Left lobe of liver (tissue), 2 donors: ENCODE measurements around the gene RNF123. TPM values are rescaled to one million over a fixed set of nuclear protein-coding genes. Genes with fewer than 3 reads are reported as not detected.

Experiments used
- ATAC-seq: fragments of 200-7000 bp; cut with Tn5 transposase; one replicate; pipeline ENCODE4 v1.9.1; 2020; ENCODE audit warnings: mild to moderate bottlenecking, moderate library complexity
- DNase-seq: peaks from one replicate; pipeline ENCODE4 v3.0.0-alpha.2; 2020; ENCODE audit warnings: low spot score
- total RNA-seq: library from RNA; stranded (reverse); gene quantifications from one replicate; pipeline ENCODE4 v1.2.1, GENCODE V29; 2021
- donor health status: DM: no; HTN: no; CAD: no; lungs with moderate emphysema.
- donor health status: DM: no; HTN: yes; CAD: no.

RNF123 gene
- total RNA-seq, 1 donor from 2014 or later, result 59.4 TPM

DNA sequence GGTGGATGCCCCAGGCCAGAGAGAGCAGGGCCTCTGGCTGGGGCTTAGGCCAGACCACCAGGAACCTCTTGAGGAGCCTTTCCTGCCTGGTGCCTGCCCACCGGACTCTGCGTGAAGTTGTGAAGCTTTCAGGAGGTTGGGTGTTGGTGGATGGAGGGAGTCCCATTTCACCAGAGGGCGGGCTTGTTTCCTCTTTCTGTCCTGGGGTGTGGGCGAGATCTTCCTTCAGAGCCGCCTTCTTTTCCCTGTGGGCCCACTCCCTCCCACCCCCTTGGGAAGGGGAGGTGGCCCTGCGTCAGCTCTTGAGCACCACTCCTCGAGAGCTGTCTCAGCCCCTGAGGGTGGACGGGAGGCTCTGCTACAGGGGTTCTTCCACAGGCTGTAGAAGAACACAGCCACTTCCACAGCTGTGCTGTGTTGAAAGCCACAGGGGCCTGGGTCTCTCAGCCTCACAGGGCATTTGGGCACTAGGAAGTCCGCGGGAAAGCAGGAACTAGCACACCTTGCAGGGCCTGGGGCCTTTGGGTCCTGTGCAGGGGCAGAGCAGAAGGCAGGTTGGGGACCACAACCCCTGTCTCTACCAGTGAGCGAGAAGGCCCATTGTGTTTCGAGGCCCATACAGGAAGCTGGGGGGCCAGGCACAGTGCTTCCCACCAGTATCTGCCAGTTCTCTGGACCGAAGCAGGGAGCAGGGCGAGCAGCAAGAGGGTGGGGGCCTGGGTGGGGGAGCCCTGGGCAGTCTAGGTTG, 28.0 kb downstream of the RNF123 start:
- DNase-seq (peak; percentile 45), ATAC-seq (no peak)

DNA sequence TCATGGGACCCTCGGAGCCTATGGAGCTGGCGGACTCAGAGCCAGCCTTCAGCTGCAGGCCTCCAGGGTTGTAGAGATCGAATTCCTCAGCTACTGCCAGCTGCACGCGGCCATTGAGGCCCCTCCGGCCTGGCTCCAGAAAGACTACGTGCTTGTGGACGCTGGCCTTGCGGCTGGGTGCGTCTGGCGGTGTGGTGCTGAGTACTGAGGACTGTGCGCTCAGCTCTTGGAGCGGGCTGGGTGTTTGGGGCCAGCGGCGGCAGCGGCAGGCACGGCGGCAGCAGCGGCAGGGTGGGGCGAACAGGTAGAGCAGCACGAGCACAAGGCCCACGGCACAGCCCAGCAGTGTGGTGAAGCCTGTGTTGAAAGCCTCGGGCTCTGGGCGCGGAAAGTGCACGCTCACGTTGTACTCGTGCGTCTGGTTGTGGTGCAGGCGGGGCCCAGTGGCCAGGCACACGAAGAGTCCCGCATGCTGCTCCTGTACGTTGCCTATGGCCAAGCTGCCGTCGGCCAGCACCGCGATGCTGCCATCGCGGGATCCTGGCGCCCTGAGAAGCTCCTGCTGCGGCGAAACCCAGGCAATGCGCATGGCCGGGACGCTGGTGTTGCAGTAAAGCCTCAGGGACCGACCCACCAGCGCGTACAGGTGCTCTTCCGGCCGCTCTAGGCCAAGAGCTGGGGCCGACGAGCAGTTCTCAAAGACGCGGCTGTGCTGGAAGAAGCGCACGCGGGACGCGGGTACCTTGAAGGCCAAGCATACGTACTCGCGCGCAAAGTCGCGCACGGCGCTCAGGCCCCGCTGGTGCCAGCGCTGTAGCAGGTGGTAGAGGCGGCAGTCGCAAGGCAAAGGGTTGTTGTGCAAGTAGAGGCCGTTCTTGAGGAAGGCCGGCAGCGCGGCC, 28.9 kb downstream of the RNF123 start:
- DNase-seq, result peak; percentile 54
- no peak for ATAC-seq

DNA sequence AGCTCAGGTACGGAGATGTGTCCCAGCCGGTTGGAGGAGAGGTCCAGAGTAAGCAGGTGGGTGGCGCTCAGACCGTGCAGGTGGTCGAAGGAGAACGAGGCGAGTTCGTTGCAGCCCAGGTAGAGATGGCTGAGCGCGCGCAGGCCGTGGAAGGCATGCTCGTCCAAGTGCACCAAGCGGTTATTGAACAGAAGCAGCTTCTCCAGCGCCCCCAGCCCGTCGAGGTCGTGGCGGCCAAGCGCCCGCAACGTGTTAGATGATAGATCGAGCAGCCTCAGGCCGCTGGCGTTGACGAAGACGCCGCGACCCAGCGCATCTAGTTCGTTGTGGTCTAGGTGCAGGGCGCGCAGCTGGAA, 29.5 kb downstream of the RNF123 start:
- no peak for ATAC-seq
- no peak for DNase-seq

DNA sequence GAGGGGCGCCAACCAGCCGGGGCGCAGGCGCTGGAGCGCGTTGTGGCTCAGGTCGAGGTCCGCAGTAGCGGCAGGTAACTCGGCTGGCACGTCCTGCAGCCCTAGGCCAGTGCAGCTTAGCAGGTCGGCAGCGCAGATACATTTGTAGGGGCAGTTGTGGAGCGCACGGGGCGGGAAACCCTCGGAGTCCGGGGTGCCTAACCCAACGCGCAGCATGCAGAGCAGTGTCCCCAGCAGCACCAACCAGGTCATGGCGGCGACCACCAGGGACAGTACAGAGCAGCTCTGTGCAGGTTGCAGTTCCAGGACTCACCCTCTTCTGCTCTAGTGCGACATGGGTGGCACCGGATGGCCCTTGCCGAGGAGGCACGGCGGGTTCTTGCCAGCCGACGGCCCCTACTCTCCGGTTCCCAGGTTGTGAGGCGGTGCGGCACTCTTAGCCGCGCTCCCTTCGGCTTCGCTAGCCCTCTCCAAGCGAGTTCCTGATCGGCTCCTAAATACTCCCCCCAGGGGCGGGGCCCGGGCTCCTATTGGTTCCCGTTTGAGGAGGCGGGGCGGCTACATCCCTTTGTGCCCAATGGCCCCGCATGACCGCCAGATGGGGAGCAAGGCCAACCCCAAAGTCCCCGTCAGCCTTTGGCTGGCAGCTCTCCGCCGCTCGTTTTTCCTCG, 30.0 kb downstream of the RNF123 start, which contains the start of gene AMIGO3:
AMIGO3 (minus strand) TSS at position 471 of the 671 bp plus-strand sequence; CDS start at position 252, 219 bp downstream.
- DNase-seq (peak; percentile 92), ATAC-seq (peak; percentile 61)

DNA sequence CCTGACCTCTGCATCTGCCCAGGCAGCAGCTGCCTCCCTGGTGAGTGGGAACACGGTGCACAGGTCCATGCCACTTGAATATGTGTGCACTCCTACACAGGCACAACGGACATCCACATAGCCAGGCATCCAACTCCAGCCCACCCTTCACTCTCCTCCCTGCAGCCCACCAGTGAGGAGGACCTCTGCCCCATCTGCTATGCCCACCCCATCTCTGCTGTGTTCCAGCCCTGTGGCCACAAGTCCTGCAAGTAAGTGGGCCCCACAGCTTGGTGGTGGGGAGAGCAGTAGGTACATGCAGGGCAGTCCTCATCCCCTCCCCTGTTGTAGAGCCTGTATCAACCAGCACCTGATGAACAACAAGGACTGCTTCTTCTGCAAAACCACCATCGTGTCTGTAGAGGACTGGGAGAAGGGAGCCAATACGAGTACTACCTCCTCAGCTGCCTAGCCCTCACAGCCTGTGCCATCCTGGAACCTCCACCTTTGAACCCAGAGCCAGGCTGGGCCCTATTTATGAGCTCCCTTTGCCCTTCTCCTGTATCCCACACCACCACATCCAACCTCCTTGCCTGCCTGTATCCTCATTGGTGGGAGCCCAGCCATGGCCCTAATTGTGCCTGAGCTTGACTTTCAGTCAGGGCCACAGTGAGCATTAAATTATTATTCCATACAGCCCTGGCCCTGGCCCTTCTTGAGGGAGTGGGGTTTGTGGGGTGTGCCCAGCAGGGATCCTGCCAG, 31.7 kb downstream of the RNF123 start:
- DNase-seq, result peak; percentile 46
- no peak for ATAC-seq

DNA sequence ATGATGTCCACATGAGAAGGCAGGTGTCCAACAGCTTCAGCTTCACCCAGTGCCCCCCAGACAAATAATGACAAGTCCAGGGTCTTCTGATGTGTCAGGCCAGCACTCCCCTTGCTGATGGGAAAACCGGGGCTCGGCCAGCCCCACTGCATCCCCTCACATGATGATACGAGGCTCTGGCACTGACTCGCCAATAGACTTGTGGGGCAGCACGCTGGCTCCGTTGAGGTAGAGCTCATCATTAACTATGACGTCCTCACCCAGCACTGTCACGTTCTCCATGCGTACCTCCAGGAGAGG, 32.2 kb downstream of the RNF123 start:
- DNase-seq (peak; percentile 46), ATAC-seq (no peak)

DNA sequence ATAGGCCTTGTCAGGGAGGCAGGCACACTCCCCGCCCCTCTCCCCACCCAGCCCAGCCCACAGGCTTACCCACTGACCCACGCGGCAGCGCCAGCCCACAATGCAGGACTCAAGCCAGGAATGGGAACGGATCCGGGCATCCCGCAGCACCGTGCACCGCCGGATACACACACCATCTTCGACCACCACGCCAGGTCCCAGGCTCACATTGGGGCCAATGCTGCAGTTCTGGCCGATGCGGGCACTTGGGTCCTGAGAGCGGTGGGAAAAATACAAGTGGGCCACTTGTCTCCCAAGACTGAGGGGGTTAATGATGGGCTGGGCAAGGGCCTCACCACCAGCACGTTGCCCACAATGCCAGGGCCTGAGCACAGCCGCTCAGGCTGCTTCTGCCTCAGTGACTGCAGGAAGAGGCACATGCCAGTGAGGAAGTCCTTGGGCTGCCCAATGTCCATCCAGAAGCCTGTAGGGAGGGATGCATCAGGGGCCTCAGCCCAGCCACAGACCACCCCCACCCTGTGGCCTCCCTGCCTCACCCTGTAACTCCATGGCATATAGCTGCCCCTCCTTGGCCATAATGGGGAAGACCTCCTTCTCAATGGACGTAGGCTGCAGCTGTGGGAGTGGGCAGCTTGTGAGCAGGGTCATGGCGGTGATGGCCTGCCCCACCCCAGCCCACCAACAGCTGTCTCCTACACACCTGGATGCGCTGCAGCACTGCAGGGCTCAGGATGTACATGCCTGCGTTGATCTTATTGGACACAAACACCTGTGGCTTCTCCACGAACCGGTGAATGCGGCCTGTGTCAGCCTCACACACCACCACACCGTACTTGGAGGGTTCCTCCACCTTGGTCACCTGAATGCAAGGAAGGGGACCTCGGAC, 32.8 kb downstream of the RNF123 start:
- ATAC-seq (no peak), DNase-seq (peak; percentile 52)

DNA sequence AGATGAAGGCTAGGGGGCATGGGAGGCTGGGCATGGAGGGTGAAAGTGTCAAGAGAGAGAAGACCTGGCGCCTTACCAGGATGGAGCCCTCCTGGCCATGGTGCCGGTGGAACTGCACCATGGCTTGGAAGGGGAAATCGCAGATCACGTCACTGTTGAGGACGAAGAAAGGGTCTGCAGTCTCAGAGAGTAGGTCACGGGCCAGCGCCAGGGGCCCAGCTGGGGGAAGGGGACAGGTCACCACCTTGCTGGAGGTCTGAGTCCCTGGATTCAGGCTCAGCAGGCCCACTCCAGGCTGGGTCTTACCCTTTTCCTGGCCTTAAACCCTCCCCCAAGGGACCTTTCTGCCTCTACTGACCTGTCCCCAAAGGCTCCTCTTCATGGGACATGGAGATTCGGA, 33.5 kb downstream of the RNF123 start:
- ATAC-seq (no peak), DNase-seq (no peak)

DNA sequence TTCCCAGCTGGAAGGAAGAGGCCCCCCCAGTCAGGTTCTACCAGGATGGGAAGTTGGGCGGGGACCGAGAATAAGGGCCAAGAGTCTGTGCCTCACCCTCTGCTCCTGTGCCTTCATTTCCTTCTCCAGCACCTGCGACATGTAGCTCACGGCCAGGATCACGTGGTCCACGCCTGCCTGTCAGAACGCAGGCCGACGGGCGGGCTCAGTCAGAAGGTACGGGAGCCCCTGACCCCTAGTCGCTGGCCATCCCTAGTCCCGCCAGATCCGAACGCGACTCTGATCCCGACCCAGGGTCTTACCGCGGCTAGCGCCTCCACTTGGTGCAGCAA, 33.9 kb downstream of the RNF123 start:
- peak; percentile 30 for ATAC-seq
- DNase-seq, result peak; percentile 76

DNA sequence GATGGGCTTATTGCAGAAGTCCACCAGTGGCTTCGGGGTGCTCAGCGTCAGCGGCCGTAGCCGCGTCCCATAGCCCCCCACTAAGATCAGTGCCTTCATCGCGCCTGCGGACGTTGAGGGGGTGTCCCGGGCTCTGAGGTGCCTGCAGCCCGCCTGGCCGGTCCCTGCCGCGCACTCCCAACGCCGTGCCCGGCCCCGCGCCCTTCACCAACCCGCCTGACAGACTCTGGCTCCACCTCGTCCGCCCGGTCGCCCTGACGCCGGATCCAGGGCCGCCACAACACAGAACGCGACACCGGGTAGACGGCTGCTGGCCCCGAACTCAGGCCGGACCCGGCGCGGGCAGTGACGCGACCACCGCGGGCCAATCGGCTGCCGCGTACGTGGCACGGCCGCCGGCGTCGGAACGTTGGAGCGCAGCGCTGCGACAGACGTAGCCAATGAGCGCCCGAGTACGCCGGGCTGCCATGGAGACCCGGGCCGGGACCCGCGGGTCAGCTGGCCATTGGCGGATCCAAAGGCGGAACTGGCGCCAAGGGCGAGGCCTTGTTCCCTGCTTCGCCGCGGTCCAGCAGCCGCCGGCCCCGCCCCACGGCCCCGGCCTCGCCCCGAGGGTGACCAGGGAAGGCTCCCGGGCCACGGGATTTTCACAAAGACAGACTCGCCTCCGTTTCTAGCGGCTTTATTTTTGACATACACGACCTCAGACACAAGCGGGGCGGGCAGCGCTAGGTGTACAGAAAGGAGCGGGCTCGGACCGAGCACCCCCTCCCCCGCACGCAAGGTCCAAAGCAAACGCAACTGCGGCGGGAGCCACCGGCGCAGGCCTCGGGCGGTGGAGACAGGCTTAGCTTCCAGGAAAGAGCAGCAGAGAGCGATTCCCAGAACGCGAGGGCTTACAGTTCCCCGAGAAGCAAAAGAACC, 34.5 kb downstream of the RNF123 start, which contains the start of gene GMPPB:
GMPPB (minus strand) TSS at position 324 of the 924 bp plus-strand sequence; CDS start at position 99, 225 bp downstream.
- DNase-seq (peak; percentile 98), ATAC-seq (peak; percentile 76)

DNA sequence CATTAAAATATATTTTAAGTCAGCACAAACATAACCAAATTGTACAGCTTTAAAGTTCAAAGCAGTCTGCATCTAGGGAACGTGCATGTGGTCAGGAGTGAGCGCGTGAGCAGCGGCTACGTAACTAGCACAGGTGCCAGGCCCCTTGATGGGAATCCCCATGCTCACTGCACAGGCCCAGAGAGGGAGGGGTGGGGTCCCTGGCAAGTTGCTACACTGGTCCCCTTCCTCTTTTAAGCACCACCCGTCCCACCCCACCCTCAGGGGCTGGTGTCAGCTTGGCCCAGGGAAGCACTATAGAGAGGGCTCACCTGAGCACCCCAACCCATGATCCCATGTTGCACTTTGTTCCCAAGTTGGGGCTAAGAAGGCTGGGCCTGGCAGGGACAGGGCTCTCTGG, 35.2 kb downstream of the RNF123 start:
- DNase-seq, result peak; percentile 57
- ATAC-seq, result no peak

DNA sequence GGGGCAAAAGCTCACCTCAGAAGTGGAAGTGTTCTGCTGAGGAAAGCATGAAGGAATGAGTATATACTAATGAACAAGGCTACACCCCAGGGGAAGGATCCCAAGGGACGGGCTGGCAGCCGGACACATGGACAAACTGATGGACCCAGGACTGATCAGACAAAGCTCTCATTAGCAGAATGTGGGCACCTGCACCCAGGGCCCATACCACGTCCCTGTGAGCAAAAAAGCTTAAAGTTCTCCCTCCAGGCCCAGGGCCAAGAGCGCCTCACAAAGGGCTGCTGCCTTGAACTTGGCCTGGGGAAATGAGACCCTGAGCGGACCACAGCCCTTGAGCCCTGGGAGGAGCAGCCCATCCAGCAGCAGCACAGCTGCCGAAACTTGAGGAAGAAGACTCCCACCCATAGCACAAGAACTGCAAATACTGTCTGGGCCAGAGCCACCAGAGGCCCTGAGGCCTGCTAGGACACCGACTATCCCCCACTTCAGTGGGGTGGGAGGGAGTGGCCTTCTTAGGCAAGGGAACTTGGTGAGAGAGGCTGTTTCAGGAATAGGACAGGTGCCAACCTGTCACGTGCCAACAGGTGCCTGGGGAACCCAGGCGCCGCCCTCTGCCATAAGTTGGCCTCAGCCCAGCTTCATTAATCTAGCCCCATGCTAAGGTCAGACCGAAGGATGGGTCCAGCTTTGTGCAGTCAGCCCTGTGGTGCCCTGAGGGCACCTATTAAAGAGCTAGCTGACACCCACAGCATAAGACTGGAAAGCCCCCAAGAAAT, 36.7 kb downstream of the RNF123 start:
- no peak for ATAC-seq

DNA sequence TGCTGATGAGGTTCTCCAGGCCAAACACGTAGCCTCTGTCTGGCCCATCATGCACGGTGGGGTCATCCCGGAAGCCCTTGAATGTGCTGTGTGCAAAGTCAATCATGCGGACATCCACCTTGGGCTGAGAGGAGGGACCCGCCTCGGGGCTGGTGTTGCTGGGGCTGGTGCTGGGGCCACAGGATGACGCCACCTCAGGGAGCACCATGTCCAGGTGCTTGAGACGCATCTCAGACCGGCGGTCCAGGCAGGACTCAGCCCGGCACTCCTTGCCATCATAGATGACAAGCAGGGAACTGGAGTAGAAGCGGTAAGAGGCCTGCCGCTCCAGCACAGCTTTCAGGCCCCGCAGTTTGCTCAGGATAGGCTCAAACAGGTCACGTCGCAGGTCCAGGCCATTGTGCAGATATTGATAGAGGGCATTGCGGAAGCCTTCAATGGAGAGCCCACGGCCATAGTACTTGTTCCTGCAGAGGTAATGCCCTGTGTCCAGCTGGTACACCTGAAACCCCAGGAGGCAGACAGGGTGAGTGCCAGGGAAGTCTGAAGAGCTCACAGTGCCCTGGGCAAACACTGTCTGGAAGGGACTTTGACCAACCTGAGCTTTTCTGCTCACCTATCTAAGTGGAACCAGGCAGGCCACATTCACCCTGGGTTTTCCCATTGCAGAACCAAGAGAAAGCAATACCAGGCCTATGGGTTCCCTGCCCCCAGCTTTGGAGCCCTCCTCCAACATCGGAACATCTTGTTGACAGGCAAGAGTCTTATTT, 38.0 kb downstream of the RNF123 start:
- ATAC-seq (peak; percentile 50), DNase-seq (peak; percentile 66)

More for the DNA sequence above, 36.7 kb downstream of the RNF123 start:
- peak; percentile 48 for DNase-seq

DNA sequence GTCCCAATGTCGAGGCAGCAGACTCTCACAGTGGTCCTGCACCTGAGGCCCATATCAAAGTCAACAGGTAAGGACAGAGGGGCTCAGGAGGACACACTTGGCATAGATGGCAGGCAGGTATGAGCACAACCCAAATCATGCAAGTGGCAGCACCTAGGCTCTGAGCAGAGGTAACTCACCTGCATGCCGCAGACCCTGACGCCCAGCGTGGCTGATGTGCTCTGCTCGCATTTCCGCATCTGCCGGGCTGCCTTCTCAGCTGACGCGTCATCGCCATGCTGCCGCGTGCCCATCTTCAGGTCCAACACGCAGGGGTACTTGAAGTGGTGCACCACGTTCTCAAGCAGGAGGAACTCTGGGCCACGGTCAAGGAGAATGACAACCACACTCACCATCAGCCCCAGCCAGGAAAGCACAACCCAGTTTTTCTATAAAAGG, 38.6 kb downstream of the RNF123 start:
- DNase-seq, result no peak

DNA sequence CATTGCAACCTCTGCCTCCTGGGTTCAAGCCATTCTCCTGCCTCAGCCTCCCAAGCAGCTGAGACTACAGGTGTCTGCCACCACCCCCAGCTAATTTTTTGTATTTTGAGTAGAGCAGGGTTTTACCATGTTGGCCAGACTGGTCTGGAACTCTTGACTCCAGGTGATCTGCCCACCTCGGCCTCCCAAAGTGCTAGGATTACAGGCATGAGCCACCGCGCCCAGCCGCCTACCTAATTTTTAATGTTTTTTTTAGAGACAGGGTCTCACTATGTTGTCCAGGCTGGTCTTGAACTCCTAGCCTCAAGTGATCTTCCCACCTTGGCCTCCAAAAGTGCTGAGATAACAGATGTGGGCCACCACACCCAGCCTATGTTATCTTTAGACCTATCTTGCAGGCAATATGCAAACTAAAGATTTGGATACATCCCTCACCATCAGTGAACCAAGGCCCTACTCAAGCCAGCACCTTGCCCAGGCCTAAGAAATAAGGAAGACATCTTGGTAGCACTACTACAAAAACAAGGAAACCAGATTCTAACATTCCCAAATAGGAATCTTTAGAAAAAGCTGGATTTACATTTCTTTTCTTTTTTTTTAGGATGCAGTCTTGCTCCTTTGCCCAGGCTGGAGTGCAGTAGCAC, 40.7 kb downstream of the RNF123 start:
- DNase-seq (peak; percentile 18), ATAC-seq (no peak)

More for the DNA sequence above, 38.6 kb downstream of the RNF123 start:
- no peak for ATAC-seq

DNA sequence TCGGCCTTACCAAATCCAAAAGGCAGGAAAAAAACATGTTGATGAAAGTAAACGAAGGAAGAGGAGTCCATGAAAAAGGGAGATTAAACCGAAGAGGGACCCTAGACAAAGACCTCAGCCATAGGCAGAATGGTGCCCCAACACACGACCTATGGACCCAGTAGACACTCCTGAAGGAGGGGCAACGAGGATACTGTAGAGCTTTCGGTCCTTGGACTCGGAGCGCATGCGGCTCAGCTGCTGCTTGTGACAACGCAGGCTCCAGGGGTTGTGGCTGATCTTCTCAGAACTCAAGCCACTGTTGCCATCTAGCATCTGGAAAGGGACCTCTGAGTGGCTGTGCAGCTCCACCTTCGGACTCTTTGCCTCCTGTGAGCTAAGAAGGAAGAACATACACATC, 43.2 kb downstream of the RNF123 start:
- no peak for ATAC-seq
- DNase-seq, result peak; percentile 37

DNA sequence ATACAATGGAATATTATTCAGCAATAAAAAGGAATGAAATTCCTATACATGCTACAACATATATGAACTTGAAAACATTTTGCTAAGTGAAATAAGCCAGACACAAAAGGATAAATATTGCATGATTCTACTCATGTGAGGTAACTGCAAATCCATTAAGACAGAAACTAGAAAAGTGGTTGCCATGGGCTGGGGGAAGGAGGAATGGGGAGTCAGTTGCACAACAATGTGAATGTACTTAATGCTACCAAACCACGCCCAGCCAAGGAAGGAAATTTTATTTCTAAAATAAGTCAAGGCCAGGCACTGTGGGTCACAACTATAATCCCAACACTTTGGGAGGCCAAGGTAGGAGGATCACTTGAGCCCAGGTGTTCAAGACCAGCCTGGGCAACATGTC, 44.2 kb downstream of the RNF123 start:
- ATAC-seq, result no peak

More for the DNA sequence above, 44.2 kb downstream of the RNF123 start:
- peak; percentile 1 for DNase-seq
